ENCODE data around the gene ALK.

The ALK gene

GRCh38 chr2:29394311-29394980 is 526.9 kb downstream of the ALK start:
- DNase-seq, result no peak

- DNase-seq, result no peak
Measured at GRCh38 chr2:29393676-29394075, 527.7 kb downstream of the ALK start.

GRCh38 chr2:29392774-29393173 is 528.6 kb downstream of the ALK start:
- DNase-seq, result no peak

GRCh38 chr2:29390136-29390535 is 531.2 kb downstream of the ALK start:
- DNase-seq, result no peak

- DNase-seq, result no peak
Measured at GRCh38 chr2:29389686-29390085, 531.7 kb downstream of the ALK start.

GRCh38 chr2:29388071-29388470 is 533.3 kb downstream of the ALK start:
- DNase-seq, result no peak

GRCh38 chr2:29382486-29382885 is 538.9 kb downstream of the ALK start:
- no peak for DNase-seq

GRCh38 chr2:29377788-29378187 is 543.6 kb downstream of the ALK start:
- DNase-seq, result no peak

GRCh38 chr2:29376541-29376940 is 544.8 kb downstream of the ALK start:
- DNase-seq, result no peak

GRCh38 chr2:29375843-29376242 is 545.5 kb downstream of the ALK start:
- no peak for DNase-seq

- DNase-seq, result no peak
Measured at GRCh38 chr2:29374823-29375222, 546.6 kb downstream of the ALK start.

GRCh38 chr2:29373870-29374269 is 547.5 kb downstream of the ALK start:
- DNase-seq, result no peak

- DNase-seq, result no peak
Measured at GRCh38 chr2:29372185-29372584, 549.2 kb downstream of the ALK start.

- no peak for DNase-seq
Measured at GRCh38 chr2:29370581-29371125, 550.7 kb downstream of the ALK start.

- no peak for DNase-seq
Measured at GRCh38 chr2:29370173-29370572, 551.2 kb downstream of the ALK start.

- DNase-seq, result no peak
Measured at GRCh38 chr2:29368659-29369040, 552.7 kb downstream of the ALK start.

- no peak for DNase-seq
Measured at GRCh38 chr2:29367986-29368658, 553.3 kb downstream of the ALK start.

GRCh38 chr2:29363111-29363510 is 558.3 kb downstream of the ALK start:
- no peak for DNase-seq

- DNase-seq, result no peak
Measured at GRCh38 chr2:29361231-29361630, 560.2 kb downstream of the ALK start.

- no peak for DNase-seq
Measured at GRCh38 chr2:29360016-29360784, 561.2 kb downstream of the ALK start.

GRCh38 chr2:29353403-29353991 is 567.9 kb downstream of the ALK start:
- DNase-seq, result no peak

GRCh38 chr2:29351916-29352591 is 569.3 kb downstream of the ALK start:
- no peak for DNase-seq

- no peak for DNase-seq
Measured at GRCh38 chr2:29351248-29351647, 570.1 kb downstream of the ALK start.

Data from GF-D8 (cell line).